Stimulated activated CD8-positive, alpha-beta memory T cell treated with anti-CD3 and anti-CD28 coated beads, Interleukin-15, amount 100 ng/mL, for 48 hours (primary cell): ENCODE data around the gene SPATA31D1.
"Not testable (repeated sequence)": the region's sequence is repeated elsewhere in the genome, so short reads cannot be mapped to it uniquely, and the experiment has no call there.

Source experiments
- DNase-seq, 2 donors: peaks; one replicate each; pipeline ENCODE4 v3.0.0-alpha.2; 2020; ENCODE audit warnings: low read depth in 2 of 2

The SPATA31D1 gene

GRCh38 chr9:81988472-81988871 lies at the start of gene SPATA31D1:
TSS of gene SPATA31D1 (plus strand) at chr9:81988772. CDS start at chr9:81988819, 47 bp downstream.
- not testable (repeated sequence) for DNase-seq

- DNase-seq, result not testable (repeated sequence)
These were observed 45.2 kb upstream of the SPATA31D1 start, which contains the start of gene SPATA31D3 for GRCh38 chr9:81943393-81943792. TSS of gene SPATA31D3 (plus strand) at chr9:81943500. CDS start at chr9:81943586, 86 bp downstream.

DNA sequence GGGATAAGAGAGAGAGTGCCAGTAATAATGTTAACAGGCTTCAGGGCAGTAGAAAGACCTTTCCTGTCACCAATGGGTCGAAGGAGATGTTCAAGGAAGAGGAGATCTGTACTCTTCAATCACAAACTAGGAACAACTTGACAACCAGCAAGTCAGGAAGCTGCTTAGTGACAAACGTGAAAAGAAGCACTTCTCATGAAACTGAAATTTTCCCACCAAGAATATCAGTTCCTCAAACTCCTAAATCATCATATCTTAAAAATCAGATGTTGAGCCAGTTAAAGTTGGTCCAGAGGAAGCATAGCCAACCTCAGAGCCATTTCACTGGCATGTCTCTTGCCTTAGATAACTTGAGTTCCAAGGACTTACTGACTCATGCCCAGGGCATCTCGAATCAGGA lies 39.9 kb upstream of the SPATA31D1 start:
- not testable (repeated sequence) for DNase-seq

DNA sequence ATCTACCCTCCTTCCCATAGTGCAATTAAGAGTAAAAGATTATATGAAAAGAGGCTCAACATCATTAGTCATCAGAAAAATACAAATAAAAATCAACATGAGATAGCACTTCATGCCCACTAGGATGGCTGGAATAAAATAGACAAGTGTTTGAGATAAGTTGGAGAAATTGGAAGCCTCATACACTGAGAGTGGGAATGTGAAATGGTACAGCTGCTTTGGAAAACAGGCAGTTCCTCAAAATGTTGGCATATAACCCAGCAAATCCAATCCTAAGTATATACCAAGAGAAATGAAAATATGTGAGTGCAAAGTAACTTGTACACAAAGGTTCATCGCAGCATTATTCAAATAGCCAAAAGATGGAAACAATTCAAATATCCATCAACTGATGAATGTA lies 35.5 kb upstream of the SPATA31D1 start:
- DNase-seq, result no peak

DNA sequence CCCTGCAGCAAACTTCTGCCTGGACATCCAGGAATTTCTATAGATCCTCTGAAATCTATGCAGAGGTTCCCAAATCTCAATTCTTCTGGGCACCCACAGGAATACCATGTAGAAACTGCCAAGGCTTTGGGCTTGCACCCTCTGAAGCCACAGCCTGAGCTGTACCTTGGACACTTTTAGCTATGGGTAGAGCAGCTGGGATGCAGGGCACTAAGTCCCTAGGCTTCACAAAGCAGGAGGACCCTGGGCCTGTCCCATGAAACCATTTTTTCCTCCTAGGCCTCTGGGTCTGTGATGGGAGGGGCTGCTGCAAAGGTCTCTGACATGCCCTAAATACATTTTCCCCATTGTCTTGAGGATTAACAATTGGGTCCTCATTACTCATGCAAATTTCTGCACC lies 32.9 kb upstream of the SPATA31D1 start:
- DNase-seq, result no peak

DNA sequence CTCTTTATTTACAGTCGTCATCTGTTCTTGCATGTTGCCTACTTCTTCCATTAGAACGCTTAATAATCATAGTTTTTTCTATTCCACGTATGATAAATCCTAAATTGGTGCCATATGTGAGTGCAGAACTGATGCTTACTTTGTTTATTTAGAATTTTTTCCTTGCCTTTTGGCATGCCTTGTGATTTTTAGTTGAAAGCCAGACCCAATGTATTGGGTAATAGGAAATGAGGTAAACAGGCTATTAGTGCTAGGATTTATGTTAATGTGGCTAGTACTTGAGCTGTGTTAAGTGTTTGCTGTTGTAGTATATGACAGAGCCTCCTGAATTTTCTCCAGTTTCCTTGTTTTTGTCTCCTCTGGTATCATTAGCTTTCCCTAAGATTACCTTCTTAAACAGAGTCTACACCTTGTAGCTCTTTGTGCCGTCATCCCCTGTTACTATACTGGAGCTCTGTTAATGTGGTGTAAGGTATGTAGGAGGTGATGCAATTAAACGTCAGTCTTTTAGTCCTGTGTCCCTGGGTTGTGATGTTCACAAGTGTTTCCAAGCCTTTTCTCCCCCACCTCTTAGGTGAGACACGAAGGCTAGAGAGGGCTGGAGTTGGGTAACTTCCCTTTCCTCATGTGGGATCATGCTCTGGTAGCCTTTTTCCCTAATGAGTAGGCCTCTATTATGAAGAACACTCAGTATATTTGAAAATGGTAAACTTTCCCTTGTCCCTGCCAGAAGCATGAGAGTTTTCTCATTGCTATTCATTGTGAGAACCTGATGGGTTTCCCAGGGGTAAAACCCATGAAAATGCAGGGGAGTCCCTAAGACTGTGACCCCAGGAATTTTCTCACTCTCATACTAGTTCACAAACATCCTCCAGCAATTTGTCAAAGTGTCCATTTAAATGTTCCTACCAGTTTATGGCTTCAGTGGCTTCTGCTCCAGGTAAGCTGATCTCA lies 24.1 kb upstream of the SPATA31D1 start:
- no peak for DNase-seq

- DNase-seq, result no peak
These were observed 20.5 kb upstream of the SPATA31D1 start for GRCh38 chr9:81968026-81968425.

GRCh38 chr9:81969971-81970370 lies 18.6 kb upstream of the SPATA31D1 start:
- DNase-seq, result no peak

- no peak for DNase-seq
These were observed 16.8 kb upstream of the SPATA31D1 start for GRCh38 chr9:81971727-81972126.

GRCh38 chr9:81974764-81975163 lies 13.8 kb upstream of the SPATA31D1 start:
- DNase-seq, result no peak

DNA sequence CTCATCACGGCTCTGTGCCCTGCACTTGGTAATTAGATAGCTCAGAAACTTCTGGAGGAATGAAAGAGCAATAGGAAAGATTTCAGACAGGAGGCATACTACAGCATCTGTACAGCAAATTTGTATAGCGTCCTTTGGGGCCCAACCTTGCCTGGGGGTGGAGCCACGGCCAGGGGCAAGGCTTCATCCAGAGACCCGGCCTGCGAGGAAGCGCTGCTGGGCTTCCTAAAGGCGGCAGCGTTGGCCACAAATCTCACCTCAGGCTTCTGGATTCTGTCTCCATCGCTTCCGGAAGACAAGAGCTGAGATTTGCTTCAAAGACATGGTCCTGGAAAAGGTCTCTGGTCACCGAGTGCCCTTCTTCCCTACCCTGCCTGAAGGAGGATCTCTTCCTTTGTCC lies 12.2 kb upstream of the SPATA31D1 start:
- DNase-seq, result no peak

DNA sequence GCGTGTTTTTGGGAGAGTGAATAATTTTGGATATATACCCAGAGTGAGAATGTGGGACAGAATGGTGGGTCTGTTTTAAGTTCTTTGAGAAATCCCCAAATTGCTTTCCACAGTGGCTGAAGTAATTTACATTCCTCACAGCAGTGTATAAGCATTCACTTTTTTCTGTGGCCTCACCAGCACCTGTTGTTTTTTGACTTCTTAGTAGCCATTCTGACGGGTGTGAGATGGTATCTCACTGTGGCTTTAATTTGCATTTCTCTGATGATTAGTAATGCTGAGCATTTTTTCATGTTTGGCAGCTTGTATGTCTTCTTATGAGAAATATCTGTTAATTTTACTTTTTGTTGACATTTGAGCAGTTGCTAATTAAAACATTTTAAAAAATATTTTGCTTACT lies 9.4 kb upstream of the SPATA31D1 start:
- DNase-seq, result no peak

DNA sequence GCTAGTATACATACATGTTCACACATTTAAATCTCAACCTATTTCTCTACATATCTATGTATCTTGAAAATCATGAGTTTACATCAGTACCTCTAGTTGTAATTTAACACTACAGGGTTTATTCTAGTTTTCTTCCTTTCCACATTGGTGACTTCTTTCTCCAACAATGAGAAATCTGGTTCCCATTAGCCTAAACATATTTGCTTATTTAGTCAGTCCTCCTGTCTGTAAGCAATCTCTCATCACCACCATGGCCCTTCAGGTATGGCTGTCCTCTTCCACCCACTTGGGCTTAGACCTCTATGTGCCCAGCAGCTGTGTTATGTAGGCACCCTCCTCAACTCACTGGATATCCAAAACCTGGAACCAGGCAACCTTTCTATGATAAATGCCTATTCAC lies 8.0 kb upstream of the SPATA31D1 start:
- DNase-seq, result no peak

DNA sequence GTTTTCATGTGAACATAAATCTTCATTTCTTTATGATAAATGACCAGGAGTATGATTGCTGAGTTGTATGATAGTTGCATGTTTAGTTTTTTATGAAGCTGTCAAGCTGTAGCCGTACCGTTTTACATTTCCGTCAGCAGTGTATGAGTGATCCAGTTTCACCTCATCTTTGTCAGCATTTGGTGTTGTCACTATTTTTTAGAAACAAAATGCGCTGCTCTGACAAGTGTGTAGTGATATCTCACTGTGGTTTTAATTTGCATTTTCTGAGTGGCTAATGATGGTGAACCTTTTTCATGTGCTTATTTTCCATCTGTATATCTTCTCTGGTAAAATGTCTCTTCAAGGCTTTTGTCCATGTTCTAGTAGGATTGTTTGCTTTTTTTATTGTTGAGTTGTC lies 6.7 kb upstream of the SPATA31D1 start:
- DNase-seq, result no peak

GRCh38 chr9:81984928-81985327 lies 3.6 kb upstream of the SPATA31D1 start:
- no peak for DNase-seq

DNA sequence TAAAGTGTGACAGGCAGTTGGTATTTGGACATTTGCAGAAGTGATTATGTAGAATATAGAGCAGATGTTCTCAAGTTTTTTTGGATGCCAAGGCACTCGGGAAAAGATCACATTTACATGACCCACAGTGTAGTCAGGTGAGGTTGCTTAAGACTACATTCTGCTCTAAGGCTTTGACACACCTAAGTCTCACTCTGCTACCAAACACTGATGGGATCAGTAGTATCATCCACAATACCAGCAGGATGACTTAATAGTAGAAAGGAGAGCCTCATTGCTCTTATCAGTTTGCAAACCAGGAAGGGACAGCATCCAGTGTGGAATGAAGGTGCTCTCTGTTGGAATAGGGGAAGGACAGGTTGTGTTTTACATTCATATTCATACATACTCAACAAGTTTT lies 2.5 kb upstream of the SPATA31D1 start:
- no peak for DNase-seq

DNA sequence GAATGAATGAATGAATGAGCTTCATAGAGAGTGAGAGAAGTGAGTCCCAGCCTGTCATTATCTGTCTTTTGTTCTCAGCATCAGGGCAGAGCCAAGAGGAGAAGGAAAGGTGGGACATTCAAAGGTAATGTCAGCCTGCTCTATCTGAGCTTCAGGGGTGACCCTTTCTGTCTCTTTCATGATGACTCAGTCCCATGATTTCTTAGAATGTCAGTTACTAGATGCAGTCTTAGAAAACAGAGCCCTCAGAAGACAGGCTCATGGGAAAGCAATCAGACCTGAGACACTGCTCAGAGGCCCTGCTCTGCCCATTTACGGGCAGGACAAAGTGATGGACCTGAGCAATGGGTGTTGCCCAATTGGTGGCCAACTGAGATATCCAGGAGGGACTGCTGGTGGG lies 1.1 kb downstream of the SPATA31D1 start:
- no peak for DNase-seq

GRCh38 chr9:81993656-81994055 lies 5.1 kb downstream of the SPATA31D1 start:
- no peak for DNase-seq

- no peak for DNase-seq
These were observed 11.2 kb downstream of the SPATA31D1 start for GRCh38 chr9:81999806-82000205.

DNA sequence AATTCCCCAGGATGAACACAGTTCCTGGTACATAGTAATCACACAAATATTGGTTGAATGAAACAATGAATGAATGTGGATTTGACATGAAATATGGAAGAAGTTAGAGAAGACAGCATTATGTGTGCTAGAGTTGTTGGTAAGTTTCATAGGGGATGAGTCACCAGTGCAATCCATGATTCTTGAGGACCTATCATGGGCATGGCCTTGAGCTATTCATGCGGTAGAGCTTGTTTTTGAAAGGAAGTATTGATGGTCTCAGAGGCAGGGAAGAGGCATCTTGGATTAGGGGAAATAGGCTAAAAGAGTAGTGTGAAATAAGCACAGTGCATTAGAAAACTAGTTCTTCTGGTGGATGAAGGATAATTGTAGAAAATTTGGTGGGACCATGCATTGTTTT lies 22.1 kb downstream of the SPATA31D1 start:
- DNase-seq, result no peak

GRCh38 chr9:82011133-82011532 lies 22.6 kb downstream of the SPATA31D1 start:
- DNase-seq, result no peak

- no peak for DNase-seq
These were observed 23.7 kb downstream of the SPATA31D1 start for GRCh38 chr9:82012276-82012675.

GRCh38 chr9:82020331-82020730 lies 31.8 kb downstream of the SPATA31D1 start:
- no peak for DNase-seq
